NCI-H2196 (cell line): ENCODE data around the gene PRELID3B.

Experiments
- DNase-seq: peaks from one replicate; lab custom pipeline; 2025; ENCODE audit not compliant: unreplicated experiment; lab: John Stamatoyannopoulos, UW

PRELID3B gene

DNA sequence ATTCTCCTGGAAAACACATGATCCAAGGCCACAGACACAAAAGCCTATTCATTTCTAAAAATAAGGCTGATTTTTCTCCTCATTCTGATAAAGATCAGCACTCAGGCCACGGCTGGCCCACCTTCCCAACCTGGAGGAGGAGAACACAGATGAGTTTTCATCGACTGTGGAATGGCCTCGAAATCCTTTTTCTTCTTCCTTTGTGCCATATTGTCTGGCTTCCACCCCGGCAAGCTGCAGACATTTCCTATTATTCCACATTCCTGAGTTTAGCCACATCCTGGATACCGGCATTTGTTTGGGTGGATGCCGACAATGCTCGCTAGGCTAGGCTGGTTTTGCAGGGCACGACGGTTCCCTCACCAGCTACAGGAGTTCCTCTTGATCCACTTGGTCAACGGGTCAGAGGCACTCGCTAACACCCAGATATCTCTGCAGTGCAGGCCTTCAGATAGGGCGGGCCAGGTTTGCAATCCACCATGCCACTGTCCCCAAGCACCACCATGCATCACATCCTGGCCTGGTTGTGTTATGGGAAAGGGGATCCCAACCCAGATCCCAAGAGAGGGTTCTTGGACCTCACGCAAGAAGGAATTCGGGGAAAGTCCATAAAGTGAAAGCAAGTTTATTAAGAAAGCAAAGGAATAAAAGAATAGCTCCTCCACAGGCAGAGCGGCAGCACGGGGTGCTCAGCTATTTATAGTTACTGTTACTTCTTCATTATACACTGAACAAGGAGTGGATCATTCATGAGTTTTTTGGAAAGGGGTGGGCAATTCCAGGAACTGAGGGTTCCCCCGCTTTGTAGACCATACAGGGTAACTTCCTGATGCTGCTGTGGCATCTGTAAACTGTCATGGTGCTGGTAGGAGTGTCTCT lies 31.4 kb downstream of the PRELID3B start:
- no peak for DNase-seq

DNA sequence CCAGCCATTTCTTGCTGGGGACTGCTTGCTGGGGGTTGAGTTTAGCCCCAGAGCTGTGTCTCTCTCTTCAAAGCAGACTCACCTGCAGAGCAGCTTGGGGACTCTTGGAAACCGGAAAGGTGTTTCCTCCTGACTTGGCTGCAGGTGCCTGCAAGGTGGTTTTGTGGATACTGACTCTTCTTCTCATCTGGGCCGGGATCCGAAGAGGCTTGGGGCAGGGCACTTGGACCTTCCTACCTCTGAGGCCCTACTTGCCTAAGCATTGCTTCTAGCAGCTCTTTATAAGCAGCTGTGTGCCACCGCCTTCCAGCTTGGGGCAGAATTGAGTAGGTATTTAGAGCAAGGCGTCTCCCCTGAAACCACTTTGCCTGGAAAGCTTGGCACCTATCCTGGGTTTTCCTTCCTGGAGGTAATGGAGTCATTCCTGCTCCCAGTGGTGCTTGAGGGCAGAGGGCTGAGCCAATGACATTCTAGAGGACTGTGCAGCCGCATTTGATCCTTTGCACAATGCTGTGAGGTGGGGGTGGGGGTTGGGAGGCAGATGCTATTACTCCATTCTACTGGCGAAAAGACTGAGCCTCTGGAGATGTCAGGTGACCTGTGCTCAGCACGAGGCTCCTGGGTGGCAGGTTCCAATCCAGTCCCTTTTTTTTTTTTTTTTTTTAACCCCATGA lies 32.1 kb downstream of the PRELID3B start:
- DNase-seq = peak; percentile 25

DNA sequence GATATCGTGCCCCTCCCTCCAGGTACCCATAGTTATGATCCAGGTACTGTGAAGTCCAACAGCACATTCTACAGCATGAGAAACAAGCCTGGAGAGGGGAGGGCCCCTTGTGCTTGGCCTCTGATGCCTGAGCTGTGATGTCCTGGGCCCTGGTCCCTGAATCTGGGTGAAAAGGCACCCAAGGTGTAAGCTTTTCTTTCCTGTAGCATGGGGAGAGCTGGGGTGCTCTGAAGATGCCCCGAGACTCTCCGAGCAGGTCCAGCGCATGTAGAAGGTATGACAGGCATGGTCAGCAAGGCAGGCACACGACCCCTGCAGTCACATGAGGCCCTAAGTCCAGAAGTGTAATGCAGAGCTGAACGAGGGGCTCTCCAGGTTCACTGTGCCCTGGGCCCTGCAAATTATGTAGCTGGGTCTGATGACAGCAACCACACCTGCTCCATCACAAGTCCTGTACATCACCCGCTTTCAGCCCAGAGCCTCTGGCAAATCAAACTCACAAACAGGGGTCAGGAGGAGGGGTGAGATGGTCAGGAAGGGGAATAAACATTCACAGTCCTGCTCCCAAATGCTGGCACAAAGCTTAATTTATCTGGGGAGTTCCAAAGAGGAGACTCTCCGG lies 33.8 kb downstream of the PRELID3B start:
- no peak for DNase-seq

DNA sequence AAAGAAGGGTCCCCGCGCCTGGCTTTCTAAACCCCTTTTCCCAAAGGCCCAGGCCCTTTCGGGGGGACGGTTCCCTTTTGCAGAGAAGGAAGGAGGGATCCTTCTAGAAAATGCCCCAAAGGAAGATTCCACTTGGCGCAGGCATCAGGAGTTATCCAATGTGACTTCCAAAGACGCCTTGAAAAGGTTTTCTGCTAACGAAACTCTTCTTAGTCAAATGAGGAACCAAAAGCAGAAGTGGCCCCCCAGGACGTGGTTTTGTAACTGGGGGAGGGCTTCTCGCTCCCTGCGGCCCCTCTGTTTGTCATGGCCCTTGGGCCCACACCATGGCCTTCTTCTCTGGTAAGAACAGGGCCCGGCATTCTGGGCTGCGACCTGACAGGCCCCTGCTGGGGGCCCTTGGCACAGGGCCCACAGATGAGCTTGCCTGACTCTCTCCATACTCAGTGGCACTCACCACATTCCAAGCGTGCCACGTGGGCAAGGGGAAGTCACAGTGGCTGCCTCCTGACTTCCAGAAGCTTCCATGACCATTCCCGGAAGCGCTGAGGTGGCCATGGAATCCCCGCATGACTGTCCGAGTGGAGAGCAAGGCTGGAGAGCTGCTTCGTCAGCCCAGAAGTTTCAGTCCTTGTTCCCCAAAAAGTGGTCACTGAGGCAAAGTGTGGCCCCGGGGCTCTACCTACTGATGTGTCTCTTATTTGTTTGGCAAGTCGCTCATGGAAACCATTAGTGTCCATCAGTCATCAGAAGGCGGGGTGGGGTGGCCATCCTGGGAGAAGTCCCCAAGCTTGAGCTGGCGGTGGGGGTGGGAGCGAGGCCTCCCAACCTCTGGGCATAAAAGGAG lies 34.7 kb downstream of the PRELID3B start:
- no peak for DNase-seq

DNA sequence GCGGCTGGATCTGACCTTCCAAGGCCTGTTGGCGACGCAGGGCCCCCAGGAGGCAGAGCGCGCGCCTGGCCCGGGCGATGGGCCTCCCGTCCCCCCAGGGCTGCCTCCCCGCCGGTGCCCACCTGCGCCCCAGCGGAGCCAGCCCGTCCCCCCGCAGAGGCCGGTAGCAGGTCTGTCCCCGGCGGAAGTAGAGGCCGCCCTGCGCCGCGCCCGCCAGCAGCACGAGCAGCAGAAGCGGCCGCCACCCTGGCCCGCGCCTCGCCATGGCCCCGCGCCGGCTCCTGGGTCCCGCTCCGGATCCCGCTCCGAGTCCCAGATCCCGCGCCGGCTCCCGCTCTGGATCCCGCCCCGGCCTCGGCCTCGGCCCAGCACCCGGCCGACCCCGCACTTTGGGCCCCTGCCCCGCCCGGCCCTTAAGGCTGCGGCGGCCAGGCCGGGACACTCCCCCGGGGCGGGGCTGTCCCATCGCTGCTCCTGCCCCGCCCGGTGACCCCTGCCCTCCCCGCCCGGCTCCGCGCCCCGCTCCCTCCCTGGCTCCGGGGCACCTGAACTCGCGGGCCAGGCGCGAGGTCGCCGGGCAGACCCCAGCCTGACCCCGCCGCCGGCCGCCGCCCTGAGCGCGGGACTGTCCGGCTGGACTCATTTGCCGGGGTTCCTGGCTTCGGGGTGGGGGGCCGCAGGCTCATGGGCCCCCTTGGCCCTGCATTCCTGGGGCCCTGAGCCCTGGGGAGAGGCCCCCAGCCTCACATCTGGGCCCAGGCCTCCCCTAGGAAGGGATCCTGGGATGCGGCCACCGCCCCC lies 35.5 kb downstream of the PRELID3B start, which contains the start of gene CTSZ:
Gene CTSZ, minus strand, starts transcription at position 391 of the 801 bp plus-strand sequence. Its CDS starts 126 bp downstream, at position 265.
- no peak for DNase-seq

DNA sequence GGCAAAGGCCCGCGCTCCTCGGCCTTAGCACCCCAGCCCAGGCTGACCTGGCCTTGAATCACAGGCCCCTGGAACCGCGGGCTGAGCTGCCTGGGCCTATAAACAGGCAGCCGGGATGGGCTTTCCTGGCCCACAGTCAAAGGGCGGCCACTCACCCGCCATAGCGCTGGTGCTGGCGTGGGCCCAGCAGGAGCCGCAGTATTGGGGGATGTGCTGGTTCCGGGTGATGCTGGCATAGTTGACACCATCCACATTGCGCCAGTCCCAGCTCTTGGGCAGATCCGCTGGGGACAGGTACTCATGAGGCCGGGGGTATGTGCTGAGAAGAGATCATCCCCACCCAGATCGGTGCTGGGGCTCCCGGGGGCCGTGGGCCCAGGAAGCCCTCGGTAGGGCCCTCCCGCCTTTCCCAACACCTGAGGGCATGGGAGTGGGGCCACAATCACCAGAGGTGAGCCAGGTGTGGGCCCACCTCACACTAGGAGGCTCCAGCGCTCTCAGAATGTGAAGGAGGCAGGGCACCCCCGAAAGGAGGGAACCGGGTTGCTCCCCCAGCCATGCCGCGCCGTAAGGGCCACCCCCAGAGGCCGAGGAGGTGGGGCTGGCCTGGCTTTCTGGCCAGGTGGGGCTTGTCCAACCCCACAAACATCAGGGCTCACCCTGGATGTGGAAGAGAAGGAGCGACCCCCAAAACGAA lies 36.3 kb downstream of the PRELID3B start:
- no peak for DNase-seq

DNA sequence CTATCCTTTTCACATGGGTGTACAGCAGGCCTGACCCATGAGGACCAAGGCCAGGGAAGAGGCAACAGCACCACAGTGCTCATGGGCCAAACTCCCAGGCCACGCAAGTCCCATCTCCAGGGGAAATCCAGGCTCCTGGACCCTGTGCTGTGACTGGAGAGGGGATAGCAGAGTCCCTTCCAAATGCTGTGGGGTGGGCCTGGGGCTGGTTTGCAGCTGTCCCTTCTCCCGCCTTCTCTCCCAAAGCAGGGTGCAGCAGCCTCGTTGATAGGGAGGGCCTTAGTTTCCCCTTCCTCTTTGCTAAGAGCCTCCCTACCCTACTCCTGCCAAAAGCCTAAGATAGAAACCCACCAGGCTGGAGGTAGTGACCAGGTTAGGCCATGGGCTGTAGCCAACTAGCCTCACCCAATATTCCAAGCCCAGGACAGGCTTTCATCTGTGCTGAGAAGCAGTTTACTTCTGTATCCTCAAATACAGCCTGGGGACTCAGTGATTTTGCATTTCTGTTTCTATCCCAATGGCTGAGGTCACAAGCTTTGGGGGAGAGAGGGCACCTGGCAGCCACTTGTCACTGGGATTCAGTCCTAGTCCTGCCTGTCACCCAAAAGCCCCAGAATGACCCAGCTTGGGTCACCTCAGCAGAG lies 36.9 kb downstream of the PRELID3B start:
- DNase-seq = no peak

DNA sequence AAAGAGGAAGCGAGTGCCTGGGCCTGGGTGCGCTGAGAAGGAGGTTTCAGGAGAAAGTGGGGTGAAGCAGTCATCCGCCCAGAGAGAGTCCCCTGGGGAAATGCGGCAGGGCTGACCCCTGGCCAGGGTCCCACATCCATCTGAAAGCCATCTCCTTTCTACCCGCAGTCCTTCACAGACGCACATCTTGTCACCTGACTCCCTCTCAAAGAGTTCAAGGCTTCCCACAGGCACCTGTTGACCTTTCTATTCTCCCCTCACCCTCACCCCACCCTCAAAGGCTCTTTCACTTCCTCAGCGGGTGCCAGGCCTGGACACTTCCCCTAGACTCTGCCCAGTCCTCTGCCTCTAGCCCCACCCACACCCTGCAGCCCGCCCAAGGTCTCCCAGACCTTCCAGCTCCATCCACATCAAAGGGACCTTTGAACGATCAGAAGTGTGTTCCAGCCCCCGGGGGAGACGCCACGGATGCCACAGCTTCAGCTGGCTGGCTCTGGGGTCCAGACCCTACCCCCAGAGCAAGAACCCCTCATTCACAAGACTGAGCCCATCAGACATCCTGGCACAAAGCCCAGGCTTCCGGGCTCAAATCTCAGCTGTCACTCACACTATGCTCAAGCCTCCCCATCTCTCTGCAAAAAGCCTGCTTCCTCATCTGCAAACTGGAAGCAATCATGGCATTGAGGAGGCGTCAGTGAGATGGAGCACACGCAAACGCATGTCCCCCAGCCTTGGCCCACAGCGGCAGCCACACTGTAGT lies 37.6 kb downstream of the PRELID3B start:
- no peak for DNase-seq

DNA sequence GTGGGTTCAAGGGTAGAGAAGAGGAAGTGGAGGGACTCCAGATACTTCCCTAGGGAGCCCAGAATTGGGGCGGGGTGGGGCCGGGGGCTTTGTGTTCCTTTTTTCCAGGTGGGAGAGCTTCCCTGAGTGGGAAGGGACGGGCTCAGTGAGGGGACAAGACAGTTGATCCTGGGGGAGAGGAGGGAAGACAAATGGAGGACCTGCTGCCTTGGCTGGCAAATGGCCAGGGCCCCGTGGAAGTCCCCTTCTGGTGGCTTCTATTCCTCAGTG lies 38.2 kb downstream of the PRELID3B start:
- DNase-seq = no peak

DNA sequence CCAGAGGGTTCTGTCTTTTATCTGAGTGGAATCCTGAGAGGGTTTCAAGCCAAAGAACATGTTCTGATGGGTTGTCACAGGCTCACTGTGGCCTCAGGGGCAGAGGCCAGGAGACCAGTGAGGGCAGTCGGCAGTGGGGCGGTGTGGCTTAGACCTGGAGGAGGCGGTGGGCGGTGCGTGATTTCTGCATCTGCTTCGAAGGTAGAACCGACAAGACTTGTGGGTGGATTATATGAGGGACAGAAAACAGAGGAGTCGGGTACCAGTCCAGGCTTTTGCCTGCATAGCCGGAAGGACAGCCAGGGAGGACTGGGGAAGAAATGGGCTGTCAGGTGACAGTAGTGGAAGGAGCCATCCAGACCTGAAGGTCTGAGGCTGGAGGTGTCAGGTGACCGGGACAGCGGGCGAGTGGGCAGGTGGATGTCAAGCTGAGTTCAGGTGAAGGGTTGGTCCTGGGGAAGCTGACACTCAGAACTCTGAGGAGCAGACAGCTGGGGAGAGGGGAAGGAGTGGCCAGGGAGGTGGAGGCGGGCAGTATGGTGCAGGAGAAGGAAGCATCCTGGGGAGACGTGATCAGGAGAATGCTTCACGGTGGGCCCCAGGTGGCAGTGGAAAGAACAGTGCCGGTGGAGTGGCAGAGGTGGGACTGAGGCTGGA lies 38.6 kb downstream of the PRELID3B start:
- no peak for DNase-seq

DNA sequence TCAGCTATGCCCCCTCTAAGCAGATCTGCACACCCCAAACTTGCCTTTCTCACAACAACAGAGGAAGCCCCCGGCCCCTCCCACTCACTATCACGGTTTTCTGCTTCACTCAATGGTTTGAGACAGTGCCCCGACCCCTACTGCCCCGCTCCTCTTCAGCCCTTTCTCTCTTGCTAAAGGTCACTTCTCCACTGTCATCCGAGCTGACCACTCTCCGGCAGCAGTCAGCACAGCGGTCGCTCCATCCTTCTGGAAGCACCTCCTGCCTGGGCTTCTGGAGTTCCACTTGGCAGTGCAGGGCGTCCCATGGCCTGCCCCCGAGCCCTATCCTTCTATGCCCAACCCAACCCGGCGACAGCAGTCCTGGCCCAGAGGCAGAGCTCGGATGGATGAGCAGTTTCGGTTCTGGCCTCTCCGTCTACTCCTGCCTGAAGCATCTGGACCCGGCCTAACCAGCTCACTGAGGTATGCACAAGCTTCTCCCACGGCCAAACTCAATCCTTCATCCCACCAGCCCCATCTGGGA lies 39.6 kb downstream of the PRELID3B start:
- DNase-seq = no peak

DNA sequence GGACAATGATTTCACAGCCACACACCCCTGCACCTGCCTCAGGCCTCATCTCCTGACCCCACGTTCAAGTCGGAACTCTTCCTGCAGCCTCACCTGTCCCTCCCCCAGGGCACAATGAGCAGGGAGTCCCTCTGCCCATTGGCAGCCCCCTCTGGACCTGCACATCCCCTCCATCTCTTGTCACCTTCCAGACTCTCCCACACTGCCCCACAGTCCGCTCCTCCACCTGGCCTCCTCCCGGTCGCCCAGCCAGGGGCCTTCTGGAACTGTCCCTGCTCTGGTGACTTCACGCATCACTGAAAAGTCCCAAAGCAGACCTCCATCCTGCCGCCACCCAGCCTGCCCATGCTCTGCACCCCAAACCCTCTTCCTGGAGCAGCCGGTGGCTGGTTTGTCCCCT lies 40.2 kb downstream of the PRELID3B start:
- DNase-seq = no peak

DNA sequence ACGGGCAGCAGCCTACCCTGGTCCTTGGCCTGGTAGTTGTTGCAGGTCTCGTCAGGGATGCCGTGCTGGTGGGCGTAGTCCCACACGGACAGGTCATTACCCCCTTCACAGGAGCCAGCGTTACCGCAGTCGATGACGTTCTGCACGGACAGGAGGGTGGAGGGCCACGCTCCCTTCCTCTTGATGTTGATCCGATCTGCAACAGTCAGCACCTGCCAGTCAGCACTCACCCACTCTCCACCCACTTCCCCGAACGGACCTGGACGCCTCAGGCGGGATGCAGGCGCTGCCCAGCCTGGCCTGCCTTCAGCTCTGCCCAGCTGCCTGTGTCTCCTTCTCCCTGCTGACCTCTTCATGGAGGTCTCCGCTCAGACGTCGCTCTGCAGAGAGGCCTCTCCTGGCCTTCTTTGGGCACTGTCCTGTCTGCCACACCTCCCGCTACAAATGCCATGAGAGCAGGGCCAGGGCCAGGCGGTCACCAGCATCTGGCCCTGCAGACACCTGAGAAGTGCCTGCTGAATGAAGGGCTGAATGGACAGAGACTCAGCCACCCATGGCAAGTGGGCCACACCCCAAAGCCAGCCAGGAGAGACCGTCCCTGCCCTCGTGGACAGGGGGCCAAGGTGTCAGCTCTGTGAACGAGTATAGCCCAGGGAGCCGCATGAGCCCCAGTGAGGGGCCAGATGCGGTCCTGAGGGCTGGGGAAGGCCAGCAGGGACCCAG lies 41.0 kb downstream of the PRELID3B start:
- DNase-seq = no peak

DNA sequence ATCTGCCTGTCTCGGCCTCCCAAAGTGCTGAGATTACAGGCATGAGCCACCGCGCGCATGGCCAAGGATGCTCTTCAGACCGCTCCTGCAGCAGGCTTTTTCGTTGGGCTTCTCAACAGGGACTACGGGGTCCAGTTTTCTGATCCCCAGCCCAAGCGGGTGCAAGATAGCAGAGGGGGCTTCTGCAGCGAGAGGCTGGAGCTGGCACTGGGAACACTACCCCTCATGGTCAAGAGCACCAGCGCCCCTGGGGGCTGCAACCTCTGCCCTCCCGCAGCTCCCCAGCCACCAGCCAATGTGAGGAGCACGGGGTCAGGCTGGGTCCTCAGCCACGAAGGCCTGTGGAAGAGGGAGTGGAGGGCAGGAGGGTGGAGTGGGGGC lies 41.5 kb downstream of the PRELID3B start:
- DNase-seq = no peak

DNA sequence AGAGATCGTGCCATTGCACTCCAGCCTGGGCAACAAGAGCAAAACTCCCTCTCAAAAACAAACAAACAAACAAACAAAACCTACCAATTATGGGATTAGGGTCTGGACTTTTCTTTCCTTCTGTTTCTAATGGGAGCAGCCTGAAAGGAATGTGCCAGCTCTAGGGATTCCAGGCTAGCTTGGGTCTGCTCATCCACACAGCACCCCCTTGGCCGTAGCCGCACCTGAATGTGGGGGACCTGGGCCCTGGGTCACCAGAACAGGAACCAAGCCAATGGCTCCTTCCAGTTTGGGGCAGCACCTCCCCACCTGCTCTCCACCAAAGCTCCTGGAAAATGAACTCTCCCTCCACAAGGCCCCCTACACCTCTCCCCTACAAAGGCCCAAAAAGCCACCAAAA lies 42.3 kb downstream of the PRELID3B start:
- DNase-seq = no peak

DNA sequence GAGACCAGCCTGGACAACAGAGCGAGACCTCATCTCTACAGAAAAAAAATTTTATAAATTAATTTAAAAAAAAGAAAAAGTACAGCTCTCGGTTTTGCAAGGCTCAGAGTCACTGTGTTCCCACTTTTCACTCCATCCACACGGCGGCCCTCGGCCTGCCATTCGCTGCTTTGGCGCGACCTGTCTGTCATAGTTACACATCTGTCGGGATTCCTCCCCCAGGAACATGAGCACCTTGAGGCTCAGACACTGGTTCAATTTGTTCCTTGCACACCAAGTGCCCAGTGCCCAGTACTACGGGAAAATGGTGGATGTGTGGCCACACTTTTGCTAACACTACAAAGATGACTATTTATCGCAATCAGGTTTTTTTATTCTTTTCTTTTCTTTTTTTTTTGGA lies 43.9 kb downstream of the PRELID3B start:
- DNase-seq = no peak

DNA sequence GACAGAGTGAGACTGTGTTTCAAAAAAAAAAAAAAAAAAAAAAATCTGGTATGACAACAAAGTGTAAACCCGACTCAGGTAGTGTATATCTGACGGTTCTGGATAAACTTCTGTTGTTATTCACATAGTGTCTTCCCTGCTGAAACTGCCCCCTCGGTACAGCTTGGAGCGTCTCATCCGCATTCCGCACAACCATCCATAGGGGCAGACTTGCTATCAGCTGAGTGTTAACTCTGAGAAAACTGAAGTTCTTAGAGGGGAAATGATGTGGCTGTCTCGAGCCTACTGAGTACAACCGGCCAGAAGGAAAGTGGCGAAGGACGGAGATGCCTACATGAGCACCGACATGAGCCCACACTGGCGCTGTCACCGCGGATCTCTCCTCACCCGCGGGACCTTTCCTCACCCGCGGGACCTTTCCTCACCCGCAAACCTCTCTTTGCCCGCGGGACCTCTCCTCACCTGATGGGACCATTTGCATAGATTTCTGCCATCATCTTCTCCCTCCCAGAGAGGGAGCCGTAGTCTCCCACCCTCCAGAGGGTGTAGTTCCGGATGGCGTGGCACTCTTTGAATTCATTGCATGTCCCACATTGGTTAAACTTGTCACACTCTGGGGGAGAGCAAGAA lies 45.3 kb downstream of the PRELID3B start:
- no peak for DNase-seq
